GM20431 (cell line): Measurements from ENCODE around the gene NOB1.
"Not testable (repeated sequence)": the region's sequence is repeated elsewhere in the genome, so short reads cannot be mapped to it uniquely, and the experiment has no call there.

Source experiments
- in situ Hi-C: fragments of 300-500 bp; cut with MseI, MboI; formaldehyde crosslinking; loops from one replicate; pipeline ENCODE4 v1.15.0; 2020; ENCODE audit warnings: low sequenced_read_pairs; ENCODE audit not compliant: unreplicated experiment

Gene NOB1

GRCh38 chr16:69762814-69763598, 8.3 kb upstream of the NOB1 start:
- in situ Hi-C loops, result no loop called here

- in situ Hi-C loops, result no loop called here
These were observed 7.5 kb upstream of the NOB1 start, which contains the start of gene WWP2 for GRCh38 chr16:69761983-69762813. WWP2 (plus strand) TSS chr16:69762332; CDS start chr16:69787011, 24,679 bp downstream.

- in situ Hi-C loops, result not testable (repeated sequence)
These were observed 2.6 kb upstream of the NOB1 start for GRCh38 chr16:69757375-69757774.

- in situ Hi-C loops, result no loop called here
These were observed 2.0 kb upstream of the NOB1 start for GRCh38 chr16:69756705-69757104.

- in situ Hi-C loops, result no loop called here
These were observed 620 bp downstream of the NOB1 start for GRCh38 chr16:69754143-69754468.

GRCh38 chr16:69748694-69749345, 5.9 kb downstream of the NOB1 start:
- in situ Hi-C loops, result no loop called here

GRCh38 chr16:69747115-69747514, 7.6 kb downstream of the NOB1 start:
- in situ Hi-C loops, result no loop called here

GRCh38 chr16:69745959-69746358, 8.8 kb downstream of the NOB1 start:
- in situ Hi-C loops, result no loop called here

- in situ Hi-C loops, result no loop called here
These were observed 9.5 kb downstream of the NOB1 start for GRCh38 chr16:69745232-69745612.

GRCh38 chr16:69744363-69745231, 10.1 kb downstream of the NOB1 start:
- in situ Hi-C loops, result no loop called here

GRCh38 chr16:69741951-69742904, 12.5 kb downstream of the NOB1 start:
- in situ Hi-C loops, result no loop called here

- in situ Hi-C loops, result no loop called here
These were observed 13.2 kb downstream of the NOB1 start for GRCh38 chr16:69741519-69741918.

GRCh38 chr16:69732101-69732500, 22.6 kb downstream of the NOB1 start:
- in situ Hi-C loops, result no loop called here

- in situ Hi-C loops, result not testable (repeated sequence)
These were observed 23.4 kb downstream of the NOB1 start for GRCh38 chr16:69731280-69731679.

GRCh38 chr16:69729030-69729429, 25.7 kb downstream of the NOB1 start:
- in situ Hi-C loops, result not testable (repeated sequence)

GRCh38 chr16:69727916-69728270, 26.8 kb downstream of the NOB1 start:
- in situ Hi-C loops, result no loop called here

GRCh38 chr16:69726313-69727060, 28.2 kb downstream of the NOB1 start, which contains the start of gene NQO1:
NQO1 (minus strand) TSS chr16:69726560; CDS start chr16:69726439, 121 bp downstream.
- in situ Hi-C loops, result no loop called here
